DMS53 treated with DMSO at 0.1 percent for 48 hours (cell line): Measurements from ENCODE around the gene AIM2.

Source experiments
- DNase-seq: peaks from one replicate; lab custom pipeline; 2025; ENCODE audit not compliant: unreplicated experiment; lab: John Stamatoyannopoulos, UW

The AIM2 gene

DNA sequence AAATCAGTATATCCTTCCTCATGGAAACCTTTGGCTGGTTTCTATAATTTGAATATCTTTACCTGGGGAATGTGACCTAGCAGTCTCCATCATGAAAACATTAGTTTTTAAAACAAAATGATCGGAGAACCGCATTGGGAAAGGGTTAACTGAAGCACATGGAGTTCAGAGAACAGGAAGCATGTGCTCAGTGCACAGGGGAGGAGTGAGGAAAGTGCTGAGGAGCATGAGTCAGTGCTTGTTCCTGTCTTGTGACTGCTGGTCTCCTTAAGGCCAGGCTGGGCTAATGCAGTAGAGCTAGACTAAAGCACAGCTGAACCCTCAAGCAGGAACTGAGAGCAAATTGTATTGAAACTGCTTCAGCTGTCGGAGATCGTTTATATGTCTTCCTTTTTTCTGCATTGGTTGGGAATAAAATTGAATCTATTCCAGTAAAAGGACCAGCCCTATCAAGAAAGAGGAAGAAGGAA, 61.1 kb downstream of the AIM2 start:
- no peak for DNase-seq

- DNase-seq = no peak
Observed at GRCh38 chr1:159014851-159015250, 61.7 kb downstream of the AIM2 start.

GRCh38 chr1:159014003-159014571, 62.5 kb downstream of the AIM2 start:
- DNase-seq = no peak

DNA sequence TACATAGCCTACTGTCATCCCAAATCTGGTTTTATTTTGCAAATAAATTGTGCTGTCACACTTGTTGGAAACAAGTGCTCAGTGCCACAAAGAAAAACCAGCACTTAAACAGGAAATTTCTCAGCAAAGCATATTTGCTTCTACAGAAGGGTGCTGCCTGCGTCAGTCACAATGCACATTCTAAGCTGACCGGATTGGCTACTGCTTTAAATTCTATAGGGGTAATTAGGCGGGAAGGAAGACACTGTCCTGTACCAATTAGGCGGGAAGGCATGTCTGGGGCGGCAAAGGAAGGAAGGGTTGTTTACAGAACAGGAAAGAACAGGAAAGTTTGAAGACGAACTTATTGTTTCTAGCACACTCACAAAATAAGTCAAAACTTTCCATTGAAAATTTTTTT, 64.1 kb downstream of the AIM2 start:
- DNase-seq = no peak
